Stimulated activated CD4-positive, alpha-beta T cell treated with anti-CD3 and anti-CD28 coated beads, Interleukin-4, amount 100 ng/mL, for 48 hours (primary cell): ENCODE results near the gene RAB7A.
"Not testable (repeated sequence)": the region's sequence is repeated elsewhere in the genome, so short reads cannot be mapped to it uniquely, and the experiment has no call there.

Experiments
- DNase-seq, 2 donors: peaks; one replicate each; pipeline ENCODE4 v3.0.0-alpha.2; 2020; ENCODE audit warnings: low read depth in 2 of 2

The RAB7A gene

DNA sequence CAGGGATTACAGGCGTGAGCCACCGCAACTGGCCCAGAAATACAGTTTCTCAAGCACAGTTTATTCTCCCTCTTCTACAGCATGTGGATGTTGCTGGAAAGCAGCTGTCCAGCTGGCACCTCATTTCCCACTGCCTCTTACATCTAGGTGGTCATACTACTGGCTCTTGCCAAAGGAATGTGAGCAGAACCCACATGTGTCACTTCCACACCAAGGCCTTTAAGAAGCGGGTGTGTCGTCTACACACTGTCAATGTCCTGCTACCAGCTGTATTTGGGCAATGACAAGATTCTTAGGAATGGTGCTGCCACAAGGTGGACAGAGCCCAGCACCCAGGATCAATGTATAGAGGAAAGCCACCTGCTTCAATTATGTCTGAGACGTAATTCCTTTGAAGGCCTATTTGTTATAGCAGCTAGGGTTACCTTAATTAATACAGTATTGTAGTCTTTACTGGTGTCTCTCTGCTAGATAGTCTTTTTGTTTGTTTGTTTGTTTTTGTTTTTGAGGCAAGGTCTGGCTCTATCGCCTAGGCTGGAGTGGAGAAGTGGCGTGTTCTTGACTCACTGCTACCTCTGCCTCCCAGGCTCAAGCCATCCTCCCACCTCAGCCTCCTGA is 15.1 kb upstream of the RAB7A start:
- DNase-seq = no peak

DNA sequence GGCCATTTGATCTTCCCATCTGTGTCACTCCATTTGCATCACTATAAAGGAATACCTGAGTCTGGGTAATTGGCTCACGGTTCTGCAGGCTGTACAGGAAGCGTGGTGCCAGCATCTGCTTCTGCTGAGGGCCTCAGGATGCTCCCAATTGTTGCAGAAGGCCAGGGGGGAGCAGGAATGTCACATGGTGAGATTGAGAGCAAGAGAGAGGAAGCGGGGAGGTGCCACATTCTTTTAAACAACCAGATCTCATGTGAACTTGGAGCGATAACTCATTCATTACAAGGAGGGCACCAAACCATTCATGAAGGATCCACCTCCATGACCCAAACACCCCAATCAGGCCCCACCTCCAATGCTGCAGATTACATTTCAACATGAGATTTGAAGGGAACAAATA is 13.1 kb upstream of the RAB7A start:
- DNase-seq = no peak

DNA sequence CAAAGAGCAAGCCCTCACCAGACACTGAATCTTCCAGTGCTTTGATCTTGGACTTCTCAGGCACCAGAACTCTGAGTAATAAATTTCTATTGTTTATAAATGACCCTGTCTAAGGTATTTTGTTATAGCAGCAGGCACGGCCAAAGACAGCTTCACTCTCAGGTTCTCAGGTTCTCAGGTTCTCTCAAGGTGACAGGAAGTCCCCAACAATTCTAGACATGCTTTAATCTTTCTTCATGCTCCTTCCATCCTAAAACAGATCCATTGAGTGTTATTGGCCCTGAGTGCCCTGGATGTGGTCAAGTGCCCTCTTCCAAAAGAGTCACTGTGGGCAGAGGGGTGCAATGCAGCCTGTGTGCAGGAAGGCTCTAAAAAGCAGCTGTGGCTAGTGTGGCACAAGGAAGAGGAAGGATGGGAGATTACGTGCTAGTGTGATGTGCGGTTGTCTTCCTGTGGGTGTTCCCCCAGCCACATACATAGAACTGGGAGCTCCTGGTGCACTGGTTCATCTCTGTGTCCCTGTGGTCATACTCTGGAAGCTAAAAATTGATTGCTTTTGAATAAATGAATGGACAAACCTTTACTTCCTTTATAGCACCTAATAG is 11.0 kb upstream of the RAB7A start:
- no peak for DNase-seq

- DNase-seq = not testable (repeated sequence)
Observed at GRCh38 chr3:128718892-128719291, 7.1 kb upstream of the RAB7A start.

GRCh38 chr3:128720891-128721290 is 5.1 kb upstream of the RAB7A start:
- no peak for DNase-seq

DNA sequence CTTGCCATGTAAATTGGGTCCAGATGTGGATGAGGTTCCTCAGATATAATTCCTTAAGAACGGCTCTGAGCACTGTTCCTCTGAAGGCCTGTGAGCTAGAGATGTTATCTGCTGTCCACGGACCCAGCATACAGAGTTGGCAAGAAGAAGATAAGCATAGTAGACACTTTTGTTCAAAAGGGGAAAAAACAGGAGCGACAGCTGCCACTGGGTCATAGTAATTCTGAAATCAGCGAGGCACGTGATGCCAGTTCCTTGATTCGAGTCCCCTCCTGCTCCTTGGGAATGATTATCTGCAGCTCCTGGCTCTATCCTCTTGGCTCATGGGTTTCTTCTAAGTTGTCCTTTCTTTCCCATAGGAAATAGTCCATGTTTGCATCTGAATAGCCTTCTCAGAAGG is 2.5 kb upstream of the RAB7A start:
- no peak for DNase-seq

DNA sequence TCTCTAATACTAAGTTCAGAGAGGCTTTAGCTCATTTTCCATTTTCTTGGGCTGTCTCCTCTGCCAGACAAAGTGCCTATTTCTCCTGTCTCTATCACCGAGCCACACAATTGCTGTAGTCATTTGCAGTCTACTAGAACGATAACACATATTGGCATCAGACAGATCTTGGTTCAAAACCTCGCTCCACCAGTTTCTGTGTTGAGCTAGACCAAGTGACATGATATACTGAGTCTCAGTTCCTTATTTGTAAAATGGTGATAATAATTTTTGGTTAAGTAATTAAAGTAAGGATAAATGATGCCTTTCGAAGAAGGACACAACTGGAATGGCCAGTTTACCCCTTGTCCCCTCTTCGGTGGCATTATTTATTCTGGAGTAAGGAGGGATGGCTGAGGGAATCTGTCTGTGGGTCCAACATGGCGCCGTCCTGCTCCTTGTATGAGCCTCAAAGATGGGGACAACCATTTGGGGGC is 398 bp upstream of the RAB7A start:
- no peak for DNase-seq

- no peak for DNase-seq
Observed at GRCh38 chr3:128727059-128727458, 1.1 kb downstream of the RAB7A start.

DNA sequence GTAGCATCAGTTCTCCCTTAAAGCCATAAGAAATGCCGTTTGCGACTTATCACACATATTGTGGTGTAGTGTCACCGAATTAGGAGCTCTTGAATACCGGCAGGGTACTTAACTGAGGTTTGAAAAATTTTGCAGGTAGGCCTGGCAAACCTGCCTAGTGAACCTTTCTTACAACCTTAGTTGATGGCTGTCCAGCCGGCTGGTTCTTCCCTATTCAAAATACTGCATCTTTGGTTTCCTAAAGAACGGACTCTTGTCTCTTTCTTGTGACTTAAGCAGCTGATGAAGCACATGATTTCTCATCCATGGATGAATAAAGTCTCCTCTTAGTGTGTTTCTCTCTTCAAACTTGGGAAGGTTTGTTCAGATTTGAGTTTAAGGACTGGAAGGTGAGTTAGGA is 1.5 kb downstream of the RAB7A start:
- no peak for DNase-seq

DNA sequence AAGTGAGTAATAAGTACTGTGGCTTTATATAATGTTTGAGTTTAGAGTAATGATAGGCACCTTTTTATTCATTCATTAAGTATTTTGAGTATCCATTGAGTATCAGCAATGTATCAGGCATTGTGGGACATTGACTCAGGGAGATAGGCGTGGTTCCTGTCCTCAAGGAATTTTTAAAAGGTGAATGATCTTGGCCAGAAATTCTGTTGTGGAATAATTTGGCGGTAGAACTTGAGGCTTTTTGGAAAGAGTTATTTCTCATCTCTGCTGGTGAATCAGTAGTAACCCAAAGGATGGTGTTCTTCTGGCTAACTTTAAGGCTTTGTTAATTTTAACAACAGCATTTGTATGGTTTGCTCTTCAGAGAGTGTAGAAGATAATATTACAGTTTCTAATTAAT is 2.0 kb downstream of the RAB7A start:
- DNase-seq = no peak

- DNase-seq = not testable (repeated sequence)
Observed at GRCh38 chr3:128728521-128728920, 2.5 kb downstream of the RAB7A start.

DNA sequence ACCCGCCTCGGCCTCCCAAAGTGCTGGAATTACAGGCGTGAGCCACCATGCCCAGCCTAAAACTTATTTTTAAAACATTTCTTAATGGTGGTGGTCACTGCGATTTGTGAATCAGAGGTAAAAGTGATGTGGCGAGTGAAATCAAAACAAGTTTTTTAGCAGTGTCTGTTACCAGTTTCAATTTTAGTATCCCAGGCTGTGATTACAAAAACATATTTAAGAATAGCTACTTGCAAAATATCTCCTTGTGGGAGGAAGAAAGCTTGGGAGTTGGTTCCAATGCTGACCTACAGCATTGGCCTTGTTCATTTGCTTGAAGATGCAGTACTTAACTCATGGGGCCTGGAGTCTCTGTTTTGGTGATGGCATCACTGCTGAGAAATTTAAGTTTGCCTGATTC is 4.5 kb downstream of the RAB7A start:
- DNase-seq = no peak

DNA sequence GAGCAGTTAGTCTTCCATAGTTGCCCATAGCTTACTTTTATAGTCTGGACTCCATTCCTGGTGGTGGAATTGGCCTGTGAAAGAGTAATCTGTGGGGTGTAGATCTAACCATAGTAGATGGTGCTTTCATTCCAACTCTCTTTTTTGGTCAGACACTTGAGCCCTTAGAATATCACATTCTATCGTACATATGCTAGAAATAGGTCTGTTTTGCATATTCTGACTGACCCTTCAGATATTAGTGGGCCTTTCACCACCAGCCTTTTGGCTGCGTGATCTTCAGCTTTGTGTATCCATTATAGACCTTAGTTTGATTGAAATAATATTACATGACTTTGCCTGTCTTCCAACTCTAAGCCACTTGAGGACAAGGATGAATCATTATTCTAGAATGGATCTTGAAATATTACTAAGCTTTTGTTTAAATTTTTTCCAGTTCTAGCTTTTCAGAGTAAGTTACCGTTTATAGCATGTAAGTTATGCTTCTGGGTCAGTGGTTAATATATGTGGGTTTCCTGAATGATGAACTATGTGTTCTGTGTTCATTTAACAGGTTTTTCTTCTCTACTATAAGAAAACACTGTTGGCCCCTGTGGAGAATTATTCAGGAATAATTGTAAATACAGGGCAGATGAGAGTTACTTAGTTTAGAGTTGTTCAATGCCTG is 8.7 kb downstream of the RAB7A start:
- DNase-seq = no peak

DNA sequence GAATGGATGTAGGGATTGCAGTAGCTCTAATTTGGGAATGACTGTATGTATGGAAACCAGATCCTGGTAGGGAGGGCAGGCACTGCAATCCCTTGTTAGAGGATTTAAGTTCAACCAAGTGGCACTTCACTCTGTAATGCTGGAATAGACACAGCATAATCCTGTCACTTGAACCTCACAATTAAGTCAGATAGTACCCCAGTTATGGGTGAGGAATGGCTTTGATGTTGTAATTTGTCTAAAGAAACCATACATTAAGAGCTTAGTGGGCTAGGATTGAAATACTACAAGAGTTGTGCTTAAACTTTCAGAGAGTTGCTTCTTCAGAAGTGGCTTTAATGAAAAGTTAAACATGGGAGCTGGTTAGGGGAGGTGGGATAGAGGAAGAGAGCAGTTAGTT is 9.3 kb downstream of the RAB7A start:
- DNase-seq = no peak

- no peak for DNase-seq
Observed at GRCh38 chr3:128735884-128736283, 9.9 kb downstream of the RAB7A start.

GRCh38 chr3:128736601-128737000 is 10.6 kb downstream of the RAB7A start:
- no peak for DNase-seq

DNA sequence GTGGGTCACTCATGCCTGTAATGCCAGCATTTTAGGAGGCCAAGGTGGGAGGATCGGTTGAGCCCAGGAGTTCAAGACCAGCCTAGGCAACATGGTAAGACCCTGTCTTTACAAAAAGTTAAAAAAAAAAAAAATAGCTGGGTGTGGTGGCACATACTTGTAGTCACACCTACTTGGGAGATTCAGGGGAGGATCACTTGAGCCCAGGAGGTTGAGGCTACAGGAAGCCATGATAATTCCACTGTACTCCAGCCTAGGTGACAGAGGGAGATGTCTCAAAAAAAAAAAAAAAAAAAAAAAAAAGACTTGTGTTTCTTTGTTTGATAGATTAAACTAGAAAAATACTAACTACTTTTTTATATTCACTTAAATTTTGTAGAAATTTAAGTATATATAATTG is 14.6 kb downstream of the RAB7A start:
- no peak for DNase-seq

GRCh38 chr3:128742821-128743594 is 17.0 kb downstream of the RAB7A start:
- no peak for DNase-seq

- DNase-seq = no peak
Observed at GRCh38 chr3:128745742-128746141, 19.8 kb downstream of the RAB7A start.

DNA sequence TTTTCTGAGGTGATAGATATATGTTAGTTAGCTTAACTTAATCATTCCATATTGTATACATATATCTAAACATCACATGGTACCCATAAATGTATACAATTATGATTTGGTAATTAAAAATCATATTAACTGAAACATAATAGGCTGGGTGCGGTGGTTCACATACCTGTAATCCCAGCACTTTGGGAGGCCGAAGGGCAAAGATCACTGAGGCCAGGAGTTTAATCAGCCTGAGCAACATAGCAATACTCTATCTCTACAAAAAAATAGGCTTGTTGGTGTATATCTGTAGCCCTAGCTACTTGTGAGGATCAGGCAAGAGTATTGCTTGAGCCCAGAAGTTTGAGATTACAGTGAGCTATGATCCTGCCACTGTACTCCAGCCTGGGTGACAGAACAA is 20.9 kb downstream of the RAB7A start:
- no peak for DNase-seq

DNA sequence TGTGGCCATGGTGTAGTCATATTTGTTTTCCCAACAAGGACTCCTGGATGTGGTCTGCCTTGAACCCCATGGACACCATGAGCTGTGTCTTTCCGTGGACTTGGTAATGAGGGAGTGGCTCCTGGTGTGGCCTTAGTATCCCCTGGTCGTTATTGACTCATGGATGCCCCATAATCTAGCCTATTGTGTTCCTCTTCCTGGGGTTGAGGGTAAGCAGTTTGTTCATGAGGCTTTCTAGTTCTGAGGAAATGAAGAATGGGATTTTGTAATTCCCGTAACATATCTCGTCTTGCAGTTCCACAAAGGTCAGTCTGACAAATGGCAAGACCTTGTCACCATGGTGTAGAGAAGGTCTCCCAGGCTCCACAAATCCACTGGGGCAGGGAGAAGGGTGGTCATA is 22.6 kb downstream of the RAB7A start:
- no peak for DNase-seq

- no peak for DNase-seq
Observed at GRCh38 chr3:128749035-128749434, 23.1 kb downstream of the RAB7A start.

GRCh38 chr3:128749561-128749960 is 23.6 kb downstream of the RAB7A start:
- DNase-seq = not testable (repeated sequence)
